ENCODE measurements around the gene DUS2.
"Not testable (repeated sequence)": the region's sequence is repeated elsewhere in the genome, so short reads cannot be mapped to it uniquely, and the experiment has no call there.

The DUS2 gene

GRCh38 chr16:68109156-68109555, 86.1 kb downstream of the DUS2 start:
- H3K9ac ChIP-seq (ENCODE audit: low read depth, low read length); H3K4me3 ChIP-seq (ENCODE audit: low read length); H3K27ac ChIP-seq (ENCODE audit: low read length); H3K4me1 ChIP-seq (ENCODE audit: insufficient read depth, low read length); H3K9me3 ChIP-seq (ENCODE audit: insufficient read depth, low read depth, low read length); H3K36me3 ChIP-seq (ENCODE audit: insufficient read depth, low read depth, low read length); H3K27me3 ChIP-seq (ENCODE audit: insufficient read depth, low read length): not testable (repeated sequence)

- not testable (repeated sequence) for H3K27ac ChIP-seq (ENCODE audit: low read length); H3K9me3 ChIP-seq (ENCODE audit: insufficient read depth, low read depth, low read length); H3K9ac ChIP-seq (ENCODE audit: low read depth, low read length); H3K4me1 ChIP-seq (ENCODE audit: insufficient read depth, low read length); H3K36me3 ChIP-seq (ENCODE audit: insufficient read depth, low read depth, low read length); H3K27me3 ChIP-seq (ENCODE audit: insufficient read depth, low read length); H3K4me3 ChIP-seq (ENCODE audit: low read length)
These were observed 87.5 kb downstream of the DUS2 start for GRCh38 chr16:68110611-68111010.

- Histone ChIP-seq H3K9me3 (ENCODE audit: insufficient read depth, low read depth, low read length) (peaks cover 5% of the 10 kb centered on the region; the same call in 1 of the 2 replicates), H3K4me1 (ENCODE audit: insufficient read depth, low read length) (no peaks in the 10 kb centered on the region), H3K9ac (ENCODE audit: low read depth, low read length) (no peak overlapping the region), H3K4me3 (ENCODE audit: low read length) (no peak overlapping the region; the same call in 1 of the 2 replicates), H3K36me3 (ENCODE audit: insufficient read depth, low read depth, low read length) (no peaks in the 10 kb centered on the region), H3K27me3 (ENCODE audit: insufficient read depth, low read length) (no peaks in the 10 kb centered on the region), H3K27ac (ENCODE audit: low read length) (no peak overlapping the region)
These were observed 88.3 kb downstream of the DUS2 start for GRCh38 chr16:68111379-68111778.

- Histone ChIP-seq H3K27me3 (ENCODE audit: insufficient read depth, low read length) (no peaks in the 10 kb centered on the region), H3K36me3 (ENCODE audit: insufficient read depth, low read depth, low read length) (no peaks in the 10 kb centered on the region), H3K4me3 (ENCODE audit: low read length) (no peak overlapping the region), H3K4me1 (ENCODE audit: insufficient read depth, low read length) (no peaks in the 10 kb centered on the region), H3K27ac (ENCODE audit: low read length) (no peak overlapping the region), H3K9me3 (ENCODE audit: insufficient read depth, low read depth, low read length) (peaks cover 5% of the 10 kb centered on the region; the same call in 1 of the 2 replicates), H3K9ac (ENCODE audit: low read depth, low read length) (no peak overlapping the region)
These were observed 90.1 kb downstream of the DUS2 start for GRCh38 chr16:68113059-68113761.

GRCh38 chr16:68113765-68114240, 90.7 kb downstream of the DUS2 start:
- Histone ChIP-seq H3K36me3 (ENCODE audit: insufficient read depth, low read depth, low read length) (no peaks in the 10 kb centered on the region), H3K27me3 (ENCODE audit: insufficient read depth, low read length) (no peaks in the 10 kb centered on the region), H3K4me3 (ENCODE audit: low read length) (no peak overlapping the region), H3K9ac (ENCODE audit: low read depth, low read length) (no peak overlapping the region), H3K27ac (ENCODE audit: low read length) (no peak overlapping the region), H3K4me1 (ENCODE audit: insufficient read depth, low read length) (no peaks in the 10 kb centered on the region), H3K9me3 (ENCODE audit: insufficient read depth, low read depth, low read length) (peaks cover 5% of the 10 kb centered on the region; the same call in 1 of the 2 replicates)

GRCh38 chr16:68114939-68115338, 91.9 kb downstream of the DUS2 start:
- H3K4me3 ChIP-seq (ENCODE audit: low read length); H3K27ac ChIP-seq (ENCODE audit: low read length); H3K9ac ChIP-seq (ENCODE audit: low read depth, low read length); H3K36me3 ChIP-seq (ENCODE audit: insufficient read depth, low read depth, low read length); H3K9me3 ChIP-seq (ENCODE audit: insufficient read depth, low read depth, low read length); H3K27me3 ChIP-seq (ENCODE audit: insufficient read depth, low read length); H3K4me1 ChIP-seq (ENCODE audit: insufficient read depth, low read length): not testable (repeated sequence)

- no peak overlapping the region for H3K4me3 ChIP-seq (ENCODE audit: low read length)
- H3K27me3 ChIP-seq (ENCODE audit: insufficient read depth, low read length): no peaks in the 10 kb centered on the region
- no peak overlapping the region for H3K9ac ChIP-seq (ENCODE audit: low read depth, low read length)
- H3K4me1 ChIP-seq (ENCODE audit: insufficient read depth, low read length): no peaks in the 10 kb centered on the region
- no peaks in the 10 kb centered on the region for H3K36me3 ChIP-seq (ENCODE audit: insufficient read depth, low read depth, low read length)
- peaks cover 5% of the 10 kb centered on the region; the same call in 1 of the 2 replicates for H3K9me3 ChIP-seq (ENCODE audit: insufficient read depth, low read depth, low read length)
- H3K27ac ChIP-seq (ENCODE audit: low read length): no peak overlapping the region
These were observed 92.8 kb downstream of the DUS2 start for GRCh38 chr16:68115851-68116250.

- H3K9ac ChIP-seq (ENCODE audit: low read depth, low read length): no peak overlapping the region
- peaks cover 2% of the 10 kb centered on the region; the same call in 1 of the 2 replicates for H3K9me3 ChIP-seq (ENCODE audit: insufficient read depth, low read depth, low read length)
- no peak overlapping the region for H3K27ac ChIP-seq (ENCODE audit: low read length)
- no peaks in the 10 kb centered on the region for H3K36me3 ChIP-seq (ENCODE audit: insufficient read depth, low read depth, low read length)
- no peaks in the 10 kb centered on the region for H3K27me3 ChIP-seq (ENCODE audit: insufficient read depth, low read length)
- no peaks in the 10 kb centered on the region for H3K4me1 ChIP-seq (ENCODE audit: insufficient read depth, low read length)
- H3K4me3 ChIP-seq (ENCODE audit: low read length): no peak overlapping the region
These were observed 93.3 kb downstream of the DUS2 start for GRCh38 chr16:68116256-68116867.

- Histone ChIP-seq H3K9me3 (ENCODE audit: insufficient read depth, low read depth, low read length) (no peaks in the 10 kb centered on the region), H3K4me1 (ENCODE audit: insufficient read depth, low read length) (no peaks in the 10 kb centered on the region), H3K27me3 (ENCODE audit: insufficient read depth, low read length) (no peaks in the 10 kb centered on the region), H3K27ac (ENCODE audit: low read length) (no peak overlapping the region), H3K36me3 (ENCODE audit: insufficient read depth, low read depth, low read length) (no peaks in the 10 kb centered on the region), H3K4me3 (ENCODE audit: low read length) (no peak overlapping the region), H3K9ac (ENCODE audit: low read depth, low read length) (no peak overlapping the region)
These were observed 94.8 kb downstream of the DUS2 start for GRCh38 chr16:68117884-68118283.

- not testable (repeated sequence) for H3K9ac ChIP-seq (ENCODE audit: low read depth, low read length); H3K36me3 ChIP-seq (ENCODE audit: insufficient read depth, low read depth, low read length); H3K27me3 ChIP-seq (ENCODE audit: insufficient read depth, low read length); H3K27ac ChIP-seq (ENCODE audit: low read length); H3K9me3 ChIP-seq (ENCODE audit: insufficient read depth, low read depth, low read length); H3K4me1 ChIP-seq (ENCODE audit: insufficient read depth, low read length); H3K4me3 ChIP-seq (ENCODE audit: low read length)
These were observed 95.9 kb downstream of the DUS2 start for GRCh38 chr16:68118954-68119353.

- not testable (repeated sequence) for H3K36me3 ChIP-seq (ENCODE audit: insufficient read depth, low read depth, low read length); H3K27ac ChIP-seq (ENCODE audit: low read length); H3K4me3 ChIP-seq (ENCODE audit: low read length); H3K4me1 ChIP-seq (ENCODE audit: insufficient read depth, low read length); H3K9ac ChIP-seq (ENCODE audit: low read depth, low read length); H3K27me3 ChIP-seq (ENCODE audit: insufficient read depth, low read length); H3K9me3 ChIP-seq (ENCODE audit: insufficient read depth, low read depth, low read length)
These were observed 97.4 kb downstream of the DUS2 start for GRCh38 chr16:68120496-68120895.

GRCh38 chr16:68126395-68126794, 103.3 kb downstream of the DUS2 start:
- Histone ChIP-seq H3K4me1 (ENCODE audit: insufficient read depth, low read length) (no peaks in the 10 kb centered on the region), H3K27me3 (ENCODE audit: insufficient read depth, low read length) (no peaks in the 10 kb centered on the region), H3K36me3 (ENCODE audit: insufficient read depth, low read depth, low read length) (peaks cover 3% of the 10 kb centered on the region; the same call in 1 of the 2 replicates), H3K27ac (ENCODE audit: low read length) (no peak overlapping the region), H3K4me3 (ENCODE audit: low read length) (no peak overlapping the region), H3K9me3 (ENCODE audit: insufficient read depth, low read depth, low read length) (no peaks in the 10 kb centered on the region), H3K9ac (ENCODE audit: low read depth, low read length) (no peak overlapping the region)
